GM12874 (cell line): ENCODE results near the gene PCDHAC1.

Source experiments
- TF ChIP-seq, protein P1 (sequence below): IDR thresholded peaks from 2 replicates; pipeline ENCODE4 v1.5.1; 2011; ENCODE audit warnings: low read depth, mild to moderate bottlenecking, control low read depth, low read length, moderate library complexity; ENCODE audit not compliant: insufficient read depth

Gene PCDHAC1

DNA sequence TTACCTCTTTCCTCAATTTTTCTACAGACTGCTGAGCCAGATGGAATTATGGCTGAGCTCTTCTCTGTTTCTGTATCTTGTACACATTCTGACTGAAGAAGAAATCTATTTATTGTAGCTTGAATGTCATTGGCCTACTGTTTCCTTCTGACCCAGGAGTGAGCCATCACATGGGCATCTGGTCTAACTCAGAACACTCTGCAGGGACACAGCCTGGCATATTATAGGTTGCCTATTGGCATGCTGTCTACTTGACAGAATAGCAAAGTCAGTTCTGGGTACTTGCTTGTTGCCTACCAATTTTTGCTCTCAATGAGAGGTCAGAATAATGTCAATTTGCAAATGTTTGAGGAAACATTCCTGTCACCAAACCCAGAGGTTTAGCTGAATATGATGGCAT is 47.5 kb downstream of the PCDHAC1 start:
- TF ChIP-seq, protein P1, sequence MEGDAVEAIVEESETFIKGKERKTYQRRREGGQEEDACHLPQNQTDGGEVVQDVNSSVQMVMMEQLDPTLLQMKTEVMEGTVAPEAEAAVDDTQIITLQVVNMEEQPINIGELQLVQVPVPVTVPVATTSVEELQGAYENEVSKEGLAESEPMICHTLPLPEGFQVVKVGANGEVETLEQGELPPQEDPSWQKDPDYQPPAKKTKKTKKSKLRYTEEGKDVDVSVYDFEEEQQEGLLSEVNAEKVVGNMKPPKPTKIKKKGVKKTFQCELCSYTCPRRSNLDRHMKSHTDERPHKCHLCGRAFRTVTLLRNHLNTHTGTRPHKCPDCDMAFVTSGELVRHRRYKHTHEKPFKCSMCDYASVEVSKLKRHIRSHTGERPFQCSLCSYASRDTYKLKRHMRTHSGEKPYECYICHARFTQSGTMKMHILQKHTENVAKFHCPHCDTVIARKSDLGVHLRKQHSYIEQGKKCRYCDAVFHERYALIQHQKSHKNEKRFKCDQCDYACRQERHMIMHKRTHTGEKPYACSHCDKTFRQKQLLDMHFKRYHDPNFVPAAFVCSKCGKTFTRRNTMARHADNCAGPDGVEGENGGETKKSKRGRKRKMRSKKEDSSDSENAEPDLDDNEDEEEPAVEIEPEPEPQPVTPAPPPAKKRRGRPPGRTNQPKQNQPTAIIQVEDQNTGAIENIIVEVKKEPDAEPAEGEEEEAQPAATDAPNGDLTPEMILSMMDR = no peak

DNA sequence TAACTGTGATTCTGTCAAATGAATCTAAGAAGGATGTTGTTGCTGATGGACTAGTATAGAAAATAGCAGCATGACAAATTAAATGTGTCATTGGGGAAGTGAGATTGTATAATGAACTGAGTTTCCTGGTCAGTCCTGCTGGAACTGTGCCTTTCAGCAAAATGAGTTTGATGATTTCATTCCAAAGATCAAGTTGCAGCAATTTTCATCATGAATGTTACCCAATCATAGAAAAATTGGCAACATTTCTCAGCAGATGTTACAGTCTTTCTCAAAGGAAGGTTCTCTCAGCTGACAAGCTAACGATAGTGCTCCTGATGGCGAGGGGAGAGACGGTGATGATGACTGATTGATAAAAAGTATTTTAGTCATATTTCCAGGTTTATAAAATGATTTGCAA is 50.9 kb downstream of the PCDHAC1 start:
- TF ChIP-seq, protein P1 = no peak

DNA sequence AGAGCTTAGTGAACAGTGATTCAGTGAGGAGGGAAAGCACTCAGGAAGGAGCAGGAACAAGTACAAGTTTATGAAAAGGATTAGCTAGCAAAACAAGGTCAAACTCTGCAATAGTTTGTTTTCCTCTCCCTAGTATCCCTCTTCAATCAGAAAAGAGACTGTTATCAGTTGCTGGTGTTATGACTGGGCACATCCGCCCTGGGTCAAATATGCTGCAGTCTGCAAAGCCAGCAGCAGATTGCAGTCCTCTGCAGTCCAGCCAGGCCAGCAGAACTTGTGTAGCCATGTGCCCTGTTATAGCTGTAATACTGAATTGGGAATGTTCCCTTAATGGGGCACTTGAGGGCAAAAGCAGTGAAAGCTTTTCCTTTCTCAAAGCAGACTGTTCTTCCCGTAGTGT is 52.2 kb downstream of the PCDHAC1 start:
- TF ChIP-seq, protein P1 = no peak

DNA sequence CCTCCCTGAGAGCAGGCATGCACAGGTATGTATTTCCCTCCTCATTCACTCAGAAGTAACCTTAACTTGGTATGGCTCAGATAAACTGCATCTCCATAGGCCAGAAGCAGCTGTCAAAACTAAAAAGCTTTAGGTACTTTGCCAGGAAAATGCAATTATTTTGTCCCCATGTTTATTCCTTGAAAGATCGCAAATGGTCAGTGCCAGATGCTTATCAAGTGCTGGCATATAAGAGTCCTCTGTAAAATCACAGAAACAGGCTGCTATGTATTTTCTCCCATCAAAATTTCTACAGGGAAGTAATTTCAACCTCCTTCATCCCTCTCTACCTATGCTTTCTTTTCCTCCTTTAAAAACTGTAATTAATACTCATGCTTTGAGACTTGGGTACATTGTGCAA is 52.9 kb downstream of the PCDHAC1 start:
- TF ChIP-seq, protein P1 = no peak
